Inflammatory macrophage treated with lipopolysaccharide for 1 hour (primary cell): Measurements from ENCODE around the gene ATG2A.
A peak's percentile ranks its signal among the peaks of the same experiment; 100 is the strongest.

Source experiments
- DNase-seq, 2 donors: peaks; one replicate each; pipeline ENCODE4 v3.0.0-alpha.2; 2020 to 2022

Gene ATG2A

DNA sequence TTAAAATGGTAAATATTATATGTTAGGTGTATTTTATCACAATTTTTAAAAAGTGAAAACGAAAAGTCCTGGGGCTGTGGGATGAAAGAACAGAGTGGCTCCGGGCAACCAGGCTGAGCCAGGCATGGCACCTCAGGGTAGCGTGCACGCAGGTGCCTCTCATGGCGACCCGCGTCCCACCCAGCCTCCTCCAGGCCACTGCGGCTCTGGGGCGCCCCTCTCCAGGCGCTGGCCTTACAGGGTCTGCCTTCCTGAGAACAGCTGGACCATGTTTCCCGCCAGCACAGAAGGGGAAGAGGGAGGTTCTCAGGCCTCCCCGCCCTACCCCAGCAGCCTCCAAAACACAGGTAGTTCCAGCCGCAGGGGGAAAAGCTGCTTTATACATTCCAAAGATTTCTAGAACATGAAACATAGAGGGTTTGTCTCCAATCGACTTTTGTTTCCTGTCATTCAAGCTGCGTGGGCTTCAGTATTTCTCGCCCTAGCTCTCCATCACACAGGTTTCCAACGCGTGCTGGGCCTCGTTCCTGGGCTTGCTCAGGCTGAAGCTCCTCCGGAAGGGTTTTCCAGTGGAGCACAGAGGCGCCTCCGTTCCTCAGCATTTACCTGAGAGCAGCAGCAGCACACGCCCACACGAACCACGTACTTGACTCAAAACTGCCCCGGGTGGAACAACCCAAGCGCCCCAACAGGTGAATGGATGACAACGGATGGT lies 49.1 kb downstream of the ATG2A start:
- DNase-seq, result no peak

DNA sequence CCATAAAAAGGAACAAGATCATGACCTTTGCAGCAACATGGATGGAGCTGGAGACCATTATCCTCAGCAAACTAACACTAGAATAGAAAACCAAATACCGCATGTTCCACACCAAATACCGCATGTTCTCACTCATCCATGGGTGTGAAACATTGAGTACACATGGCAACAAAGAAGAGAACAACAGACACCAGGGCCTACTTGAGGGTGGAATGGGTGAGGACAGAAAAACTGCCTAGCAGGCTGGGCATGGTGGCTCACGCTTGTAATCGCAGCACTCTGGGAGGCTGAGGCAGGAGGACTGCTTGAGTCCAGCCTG lies 50.9 kb downstream of the ATG2A start:
- no peak for DNase-seq

DNA sequence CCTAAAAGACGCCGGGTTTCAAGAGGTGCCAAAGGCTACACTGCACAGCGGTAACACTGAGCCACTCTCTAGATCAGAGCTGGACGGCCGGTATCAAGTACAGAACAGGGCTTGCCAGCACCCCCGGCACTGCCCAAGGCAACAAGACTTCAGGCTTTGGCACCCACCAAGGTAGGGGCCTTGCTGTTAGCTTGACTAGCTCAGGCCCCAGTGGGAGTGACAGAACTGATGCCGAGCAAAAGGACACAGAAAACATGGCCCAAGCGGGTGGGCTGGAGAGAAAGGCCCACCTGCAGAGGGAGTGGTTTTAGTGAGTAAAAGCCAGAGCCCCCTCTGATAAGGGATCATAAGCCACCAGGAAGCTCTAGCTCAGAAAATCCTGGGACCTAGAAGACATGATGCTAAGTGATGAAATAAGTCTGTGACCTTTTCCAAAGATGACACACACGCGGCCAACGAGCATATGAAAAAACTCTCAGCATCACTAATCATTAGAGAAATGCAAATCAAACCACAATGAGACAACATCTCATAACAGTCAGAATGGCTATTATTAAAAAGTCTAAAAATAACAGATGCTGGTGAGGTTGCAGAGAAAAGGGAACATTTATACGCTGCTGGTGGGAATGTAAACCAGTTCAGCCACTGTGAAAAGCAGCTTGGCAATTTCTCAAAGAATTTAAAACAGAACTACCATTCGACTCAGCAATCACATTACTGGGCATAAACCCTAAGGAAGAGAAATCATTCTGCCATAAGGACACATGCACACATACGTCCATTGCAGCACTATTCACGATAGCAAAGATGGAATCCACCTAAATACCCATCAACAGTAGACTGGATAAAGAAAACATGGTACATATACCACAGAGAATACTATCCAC lies 51.5 kb downstream of the ATG2A start:
- DNase-seq, result peak; percentile 81 to 90

DNA sequence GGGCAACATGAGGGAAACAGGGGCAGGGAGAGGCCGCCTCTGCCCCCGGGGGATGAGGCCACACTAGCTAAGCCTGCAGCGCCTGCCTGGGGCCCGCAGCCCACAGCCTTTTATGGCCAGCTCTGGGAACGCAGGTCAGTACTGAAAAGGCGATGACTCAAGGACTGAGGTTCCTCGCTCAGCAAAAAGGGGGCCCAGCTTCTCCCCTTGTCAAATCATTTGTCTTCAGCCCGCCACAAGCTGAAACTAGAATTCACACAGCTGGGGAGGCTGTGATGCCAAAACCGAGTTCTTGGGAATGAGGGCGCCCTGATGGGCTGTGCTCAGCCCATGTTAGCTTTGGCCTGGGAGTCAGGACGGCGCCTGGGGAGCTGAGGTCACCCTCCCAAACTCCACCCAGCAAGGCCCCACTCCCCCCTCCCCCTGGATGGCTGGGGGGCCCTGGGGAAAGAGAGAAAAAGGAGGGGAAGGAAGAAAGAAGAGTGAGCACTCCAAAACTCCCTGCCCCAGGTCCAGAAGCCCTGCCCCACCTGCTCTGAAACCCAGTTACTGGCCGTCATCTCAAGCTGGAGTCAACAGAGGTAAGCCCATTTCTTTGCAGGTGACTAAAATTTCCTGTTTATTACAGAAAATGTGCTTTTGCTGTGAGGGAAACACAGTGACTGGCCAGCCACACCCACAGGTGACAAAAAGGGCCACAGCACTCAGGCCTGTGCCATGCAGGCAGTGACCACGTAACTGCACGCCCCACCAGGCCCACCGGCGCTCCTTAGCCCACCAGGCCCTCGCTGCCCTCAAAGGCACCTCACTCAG lies 52.3 kb downstream of the ATG2A start:
- no peak for DNase-seq

DNA sequence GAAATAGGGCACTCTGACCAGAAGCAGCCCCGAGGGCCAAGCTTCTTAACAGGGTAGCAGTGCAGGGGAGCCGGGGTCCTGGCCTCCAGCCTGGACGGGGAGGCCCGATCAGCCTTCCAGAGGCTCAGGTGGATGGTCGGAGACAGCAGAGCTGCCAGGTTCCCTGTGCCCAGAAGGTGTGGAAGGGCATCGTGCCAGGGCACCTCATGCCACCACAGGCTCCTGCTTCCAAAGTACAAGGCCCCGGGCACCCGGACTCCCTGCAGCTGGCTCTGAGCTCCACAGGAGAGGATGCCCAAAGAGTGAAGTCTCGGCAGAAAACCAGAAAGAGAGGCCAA lies 52.9 kb downstream of the ATG2A start:
- DNase-seq, result no peak

DNA sequence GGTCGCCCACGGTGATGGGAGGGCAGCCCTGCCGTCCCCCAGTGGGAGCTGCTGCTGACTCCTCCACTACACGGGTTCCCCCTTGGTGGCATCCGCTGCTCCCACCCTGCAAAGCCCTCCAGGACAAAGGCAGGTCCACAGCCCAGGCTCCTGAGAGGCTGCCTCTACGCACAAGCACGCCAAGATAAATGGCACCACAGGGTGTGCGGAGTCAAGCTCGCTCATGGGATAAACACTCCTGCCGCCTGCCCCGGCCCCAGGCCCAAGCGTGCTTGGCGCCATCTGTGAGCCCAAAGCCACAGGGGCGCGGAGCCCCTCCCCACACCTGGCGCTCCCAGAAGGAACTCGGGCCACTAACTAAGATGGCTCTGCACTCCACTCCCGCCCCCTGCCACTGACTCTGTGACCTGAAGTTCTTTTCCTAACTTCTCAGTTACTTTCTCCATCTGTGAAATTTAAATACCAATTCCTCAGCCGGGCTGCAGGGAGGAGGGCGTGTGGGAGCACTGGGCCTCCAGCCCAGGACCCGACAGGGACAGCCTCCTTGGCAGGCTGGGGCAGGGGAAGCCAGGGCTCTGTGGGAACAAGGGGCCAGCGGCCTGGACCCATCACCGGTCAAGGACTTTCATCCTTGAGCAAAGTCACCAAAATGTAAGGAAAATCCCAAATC lies 53.5 kb downstream of the ATG2A start:
- no peak for DNase-seq

DNA sequence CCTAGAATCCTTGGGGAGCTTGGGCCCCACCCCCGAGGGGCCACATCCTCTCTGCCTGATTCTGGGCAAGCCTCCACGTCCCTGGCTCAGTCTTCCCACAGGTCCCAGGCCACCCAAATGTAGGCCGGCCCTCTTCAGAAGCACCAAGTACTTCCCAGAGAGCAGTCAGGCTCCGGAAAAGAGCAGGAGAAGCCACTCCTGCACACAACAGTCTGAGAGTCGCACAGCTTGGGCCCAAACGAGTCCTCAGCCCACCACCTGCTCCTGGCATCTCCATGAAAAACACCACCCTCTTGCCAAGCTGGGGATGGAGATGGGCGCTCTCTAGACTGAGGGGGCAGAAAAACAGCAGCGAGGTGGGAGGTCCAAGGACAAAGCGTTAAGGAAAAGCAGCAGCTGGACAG lies 54.0 kb downstream of the ATG2A start:
- DNase-seq, result no peak

DNA sequence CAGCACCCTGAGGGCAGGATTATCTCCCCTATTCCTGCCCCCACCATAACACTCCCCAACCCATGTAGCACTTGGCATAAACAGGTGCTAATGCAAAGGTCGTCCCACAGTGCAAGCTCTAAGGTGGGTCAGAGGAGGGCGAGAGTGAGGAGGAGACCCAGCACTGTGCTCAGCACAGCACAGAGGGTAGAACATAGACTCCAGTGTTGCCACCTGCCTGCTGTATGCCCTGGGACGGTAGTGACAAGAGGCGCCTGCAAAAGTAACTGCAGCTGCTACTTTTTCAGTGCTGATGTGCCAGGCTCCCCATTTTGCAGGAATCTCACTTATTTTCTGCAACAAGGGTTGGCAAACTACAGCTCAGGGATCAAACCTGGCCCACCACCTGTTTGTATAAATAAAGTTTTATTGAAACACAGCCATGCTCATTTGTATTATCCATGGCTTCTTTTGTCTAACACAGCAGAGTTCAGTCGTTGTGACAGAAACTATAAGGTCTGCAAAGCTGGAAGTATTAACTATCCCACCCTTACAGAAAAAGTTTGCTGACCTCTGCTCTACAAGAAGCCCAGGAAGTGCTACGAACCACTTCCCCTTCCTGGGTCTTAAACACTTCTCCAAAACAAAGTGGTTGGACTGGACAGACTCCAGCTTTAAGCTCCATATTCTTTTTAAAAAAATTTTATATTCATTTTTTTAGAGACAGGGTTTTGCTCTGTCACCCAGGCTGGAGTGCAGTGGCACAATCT lies 55.6 kb downstream of the ATG2A start:
- DNase-seq, result peak in 1 of 2 donors; percentile 69

DNA sequence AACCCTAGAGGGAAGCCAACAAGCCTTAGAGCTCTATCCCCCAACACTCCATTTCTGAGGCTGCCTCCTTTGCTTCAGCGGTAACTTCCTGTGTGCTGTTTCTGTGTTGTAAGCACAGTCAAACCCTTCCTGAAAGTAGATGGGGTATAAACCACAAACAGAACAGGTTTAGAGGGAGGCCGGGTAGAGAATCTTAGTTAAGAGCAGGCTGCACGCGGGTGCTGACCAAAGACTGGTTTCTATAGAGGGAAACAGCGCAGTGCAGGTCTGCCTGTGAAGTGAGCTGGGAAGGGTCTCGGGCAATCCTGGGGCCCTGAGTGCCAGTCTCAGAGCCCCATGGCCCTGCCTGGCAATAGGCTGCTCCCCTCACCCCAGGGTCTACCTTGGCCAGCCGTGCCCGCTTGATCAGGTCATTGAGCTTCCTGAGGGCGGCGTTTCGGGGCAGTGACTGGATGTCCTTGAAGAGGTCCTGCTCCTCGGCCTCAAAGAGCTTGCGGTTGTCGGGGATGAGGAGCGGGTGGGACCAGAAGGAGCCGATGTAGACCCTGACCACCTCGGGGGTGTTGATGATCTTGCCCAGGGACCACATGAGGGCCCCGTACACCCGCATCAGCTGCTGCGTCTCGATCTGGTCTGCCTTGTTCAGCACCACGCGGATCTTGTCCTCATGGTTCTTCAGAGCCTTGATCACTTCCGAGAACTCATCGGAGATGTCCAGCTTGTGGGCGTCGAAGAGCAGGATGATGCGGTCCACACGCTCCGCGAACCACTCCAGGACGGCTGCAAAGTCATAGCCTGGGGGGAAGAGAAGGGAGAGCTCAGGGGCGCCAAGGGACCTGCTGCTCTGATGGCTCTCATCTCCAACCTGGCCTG lies 57.2 kb downstream of the ATG2A start:
- no peak for DNase-seq

DNA sequence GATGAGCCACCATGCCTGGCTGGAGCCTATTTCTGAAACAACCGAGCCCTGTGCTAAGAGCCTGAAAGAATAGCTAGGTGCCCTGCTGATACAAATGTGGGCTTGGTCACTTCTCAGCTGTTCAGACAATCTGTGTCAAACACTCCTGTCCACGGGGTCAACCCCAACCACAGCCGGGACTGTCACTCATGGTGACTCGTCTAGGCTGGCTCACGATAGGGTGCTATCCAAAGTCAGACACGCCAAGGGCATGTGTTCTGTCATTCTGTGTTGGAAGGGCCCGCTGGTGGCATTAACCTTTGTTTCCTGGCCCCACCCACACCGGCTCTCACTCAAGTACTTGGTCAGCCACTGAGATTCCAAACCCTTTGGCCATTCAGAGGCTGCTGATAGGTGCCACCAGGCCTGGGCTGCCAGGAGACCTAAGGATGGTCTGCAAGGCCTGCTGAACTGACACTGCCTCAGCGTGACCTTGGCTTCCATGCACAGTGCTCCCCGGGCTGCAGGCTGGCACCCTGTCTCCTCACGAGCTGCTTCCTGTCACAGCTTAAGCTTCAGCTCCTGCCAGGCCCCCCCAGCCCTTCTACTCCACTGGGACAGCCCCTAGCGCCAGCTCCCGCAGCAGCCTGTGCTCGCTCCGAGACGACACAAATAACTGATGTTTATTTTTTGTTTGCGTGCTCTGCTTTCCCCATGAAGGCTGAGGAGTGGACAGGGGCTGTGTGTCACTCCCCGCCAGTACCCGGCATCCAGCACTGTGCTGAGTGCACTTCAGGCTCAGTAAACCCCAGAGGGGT lies 58.3 kb downstream of the ATG2A start:
- DNase-seq, result peak in 1 of 2 donors; percentile 64

DNA sequence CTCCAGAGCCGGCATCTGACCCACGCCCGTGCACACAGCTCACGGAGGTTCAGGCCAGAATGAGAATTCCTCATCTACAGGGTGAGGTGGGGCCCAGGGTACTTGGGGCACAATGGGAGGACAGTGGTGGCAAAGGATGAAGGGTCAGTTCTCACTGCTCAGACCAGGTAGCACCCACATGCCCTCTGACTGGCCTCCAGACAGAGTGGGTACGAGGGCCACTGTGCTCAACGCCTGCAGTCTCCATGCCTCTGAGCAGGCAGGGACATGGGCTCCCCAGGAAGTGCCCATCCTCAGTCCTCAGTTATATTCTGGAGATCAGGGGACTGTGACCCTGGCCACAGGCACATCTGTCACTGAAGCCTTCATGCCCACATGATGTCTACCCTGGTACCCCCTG lies 59.5 kb downstream of the ATG2A start:
- DNase-seq, result no peak

DNA sequence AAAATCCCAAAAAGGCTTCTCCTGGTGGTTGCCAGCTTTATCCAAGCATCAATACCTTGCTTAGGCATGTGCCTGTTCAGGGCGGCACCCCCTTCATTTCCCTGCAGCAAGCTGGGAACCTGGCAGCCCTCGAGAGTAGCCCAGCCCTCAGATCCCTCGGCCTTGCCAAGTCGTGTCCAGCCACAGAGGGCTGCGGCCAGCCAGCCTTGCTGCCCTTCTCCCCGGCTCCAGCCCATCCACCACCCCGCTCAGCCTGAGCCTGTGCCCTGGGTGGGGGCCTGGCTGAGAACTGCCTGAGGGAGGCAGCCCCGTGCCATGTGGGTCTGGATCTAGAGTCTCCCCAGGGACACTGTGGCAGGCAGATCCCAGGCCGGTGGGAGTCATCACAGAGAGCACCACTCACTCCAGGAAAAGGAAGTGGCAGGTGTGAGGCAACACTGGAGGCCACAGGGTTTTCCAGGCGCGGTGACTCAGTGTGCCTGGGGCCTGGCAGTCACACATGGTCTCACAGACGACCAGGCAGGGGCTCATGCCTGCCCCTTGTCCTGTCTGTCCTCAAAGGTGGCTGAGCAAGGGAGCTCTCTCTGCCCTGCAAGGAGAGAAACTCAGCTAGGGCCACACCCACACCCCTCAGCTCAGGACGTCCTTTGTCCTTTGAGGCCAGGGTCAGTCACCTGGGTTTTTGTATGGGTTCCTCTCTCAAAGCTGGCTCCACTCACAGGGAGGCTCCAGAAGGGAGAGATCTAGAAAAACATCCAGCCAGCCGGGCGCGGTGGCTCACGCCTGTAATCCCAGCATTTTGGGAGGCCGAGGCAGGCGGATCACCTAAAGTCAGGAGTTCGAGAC lies 60.4 kb downstream of the ATG2A start:
- DNase-seq, result peak; percentile 93 to 98

DNA sequence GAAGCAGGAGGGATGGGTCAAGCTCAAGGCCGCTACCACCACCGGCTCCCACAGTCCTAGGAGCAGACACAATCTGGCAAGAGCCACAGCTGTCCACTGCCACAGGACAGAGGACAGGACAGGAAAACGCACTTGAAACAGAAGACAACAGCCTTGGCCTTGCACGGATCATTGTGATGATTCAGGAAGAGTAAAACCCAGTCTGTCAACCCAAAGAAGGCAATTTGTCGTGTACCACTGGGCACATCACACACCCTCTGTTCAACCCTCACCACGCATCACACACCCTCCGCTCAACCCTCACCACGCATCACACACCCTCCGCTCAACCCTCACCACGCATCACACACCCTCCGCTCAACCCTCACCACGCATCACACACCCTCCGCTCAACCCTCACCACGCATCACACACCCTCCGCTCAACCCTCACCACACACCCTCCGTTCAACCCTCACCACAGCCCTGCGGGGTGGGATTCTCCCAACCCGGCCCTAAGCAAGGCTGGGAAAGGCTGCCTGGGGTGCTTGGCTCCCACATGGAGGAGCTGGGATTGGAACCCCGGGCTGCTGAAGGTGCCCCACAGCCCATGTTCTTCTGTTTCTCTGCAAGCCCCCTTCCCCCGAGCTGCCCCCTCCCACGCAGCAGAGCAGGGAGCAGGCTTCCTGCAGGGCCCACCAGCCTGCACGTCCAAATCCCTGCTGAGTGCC lies 61.3 kb downstream of the ATG2A start:
- no peak for DNase-seq

DNA sequence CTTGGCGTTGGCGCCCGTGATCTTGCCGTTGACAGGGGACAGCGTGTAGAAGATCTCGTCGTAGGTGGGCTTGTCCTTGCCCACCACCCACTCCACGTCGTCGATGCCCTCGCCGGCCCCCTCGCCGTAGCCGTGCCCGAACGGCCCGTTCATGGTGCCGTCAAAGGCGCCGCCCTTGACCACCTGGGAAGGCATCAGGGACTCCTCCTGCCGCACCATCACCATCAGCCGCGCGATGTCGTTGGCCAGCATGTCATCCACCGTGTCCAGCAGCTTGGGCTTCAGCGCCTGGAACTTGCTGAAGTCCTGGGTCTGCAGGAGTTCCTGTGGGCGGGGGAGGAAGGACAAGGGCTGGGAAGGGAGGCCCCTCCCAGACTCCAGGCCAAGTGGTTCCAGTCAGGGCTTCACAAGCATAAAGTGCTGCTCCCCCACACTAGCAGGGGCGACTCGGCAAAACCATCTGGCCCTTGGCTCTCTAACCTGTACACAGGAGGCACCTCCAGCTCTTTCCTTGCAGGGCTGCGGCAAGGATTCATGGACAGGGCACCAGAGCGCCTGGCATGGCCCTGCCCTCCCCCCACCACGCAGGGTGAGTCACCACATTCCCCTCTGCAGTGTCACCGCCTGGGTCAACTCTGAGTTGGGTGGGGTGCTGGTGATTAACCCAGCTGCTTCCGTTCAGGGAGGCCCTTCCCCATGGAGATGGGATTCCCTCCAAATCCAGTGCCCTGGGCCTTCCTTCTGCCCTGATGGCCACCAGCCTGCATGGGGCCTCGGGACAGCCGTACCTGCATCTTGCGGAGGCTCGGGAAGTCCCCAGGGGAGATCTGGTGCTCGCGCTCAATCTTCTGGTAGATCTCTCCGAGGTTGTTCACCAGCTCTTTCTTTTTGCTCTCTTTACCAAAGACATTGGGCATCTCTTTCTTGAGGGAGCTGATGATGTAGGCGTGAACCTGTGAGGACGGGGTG lies 62.2 kb downstream of the ATG2A start:
- peak; percentile 82 to 85 for DNase-seq

DNA sequence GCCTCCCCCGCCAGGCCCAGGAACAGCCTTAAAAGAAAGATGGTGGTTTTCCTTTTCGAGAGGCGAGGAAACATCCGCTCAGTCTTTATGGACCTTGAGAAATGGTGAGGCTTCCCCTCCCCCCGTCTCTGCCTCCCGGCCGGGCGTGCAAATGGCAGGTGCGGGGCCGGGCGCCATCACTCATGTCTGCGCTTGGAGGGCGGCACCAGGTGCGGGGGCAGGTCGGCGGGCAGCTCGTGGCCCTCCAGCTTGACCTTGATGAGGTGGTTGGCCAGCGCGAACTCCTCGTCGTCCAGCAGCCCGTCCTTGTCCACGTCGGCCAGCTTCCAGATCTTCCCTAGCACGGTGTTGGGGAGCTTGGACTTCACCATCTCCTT lies 62.9 kb downstream of the ATG2A start:
- no peak for DNase-seq

DNA sequence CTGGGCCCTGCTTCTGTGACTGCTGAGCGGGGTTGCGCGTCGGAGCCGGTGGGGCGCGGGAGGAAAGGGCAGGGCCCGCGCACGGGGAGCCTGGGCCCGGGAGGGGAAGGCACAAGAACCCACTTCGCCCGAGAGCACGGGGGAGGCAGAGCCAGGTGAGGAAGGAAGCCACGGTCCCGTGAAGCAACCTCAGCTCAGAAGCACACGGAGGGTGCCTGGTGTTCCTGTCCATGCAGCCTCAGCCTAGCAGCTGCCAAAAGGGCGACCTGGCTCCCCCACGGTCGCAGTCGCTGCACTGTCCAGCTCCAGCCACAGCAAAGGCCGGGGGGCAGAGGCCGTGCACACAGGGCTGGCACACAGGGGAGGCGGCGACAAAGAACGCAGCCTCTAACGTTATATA lies 63.3 kb downstream of the ATG2A start:
- no peak for DNase-seq

DNA sequence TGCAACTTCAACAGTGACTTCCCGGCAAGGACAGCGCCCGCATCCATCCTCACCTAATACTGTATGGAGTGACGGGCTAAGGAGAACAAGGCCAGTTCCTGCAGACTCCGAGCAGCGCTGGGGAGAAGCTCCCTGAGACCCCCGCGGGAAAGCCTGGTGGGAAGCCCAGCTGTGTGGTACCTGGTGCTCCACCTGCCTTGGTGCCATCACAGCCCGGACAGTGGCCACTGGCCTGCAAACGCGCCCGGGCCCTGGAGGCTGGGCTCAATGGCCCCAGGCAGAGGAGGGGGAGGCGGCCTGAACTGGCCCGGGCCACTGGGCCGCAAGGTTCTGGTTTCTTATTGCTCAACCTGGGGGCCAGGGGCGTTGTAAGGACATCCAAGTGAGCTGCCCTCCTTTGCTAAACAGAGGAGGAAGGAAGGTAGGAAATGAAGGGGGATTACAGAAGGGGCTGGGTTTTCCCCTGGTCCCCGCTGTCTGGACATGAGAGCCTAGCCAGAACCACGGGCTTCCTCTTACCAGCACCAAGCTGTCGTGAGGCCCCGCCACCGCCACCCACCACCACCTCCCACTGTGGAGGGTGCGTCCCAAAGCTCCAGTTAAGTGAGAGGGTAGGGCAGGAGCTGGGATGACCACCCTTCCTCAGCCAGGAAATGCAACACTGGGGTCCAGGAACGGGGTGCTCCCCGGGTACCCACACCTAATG lies 64.1 kb downstream of the ATG2A start:
- DNase-seq, result peak; percentile 77 to 86
